OCI-LY7 (cell line): ENCODE results near the gene PARP14. TPM values are rescaled to one million over a fixed set of nuclear protein-coding genes. Genes with fewer than 3 reads are reported as not detected.
A peak's percentile ranks its signal among the peaks of the same experiment; 100 is the strongest.

Experiments used
- BruUV-seq: library from RNA; stranded (reverse); fragments of 400-500 nt; replicated peaks from 2 replicates; lab custom pipeline; 2021; lab: Mats Ljungman, UMichigan
- CTCF ChIA-PET: fragments of 300-600 bp; sonication (Branson Sonifier 250); formaldehyde crosslinking; loops from one replicate; lab custom pipeline; 2022; ENCODE audit warnings: antibody characterized with exemption; ENCODE audit not compliant: unreplicated experiment; lab: Charles Lee
- POLR2A ChIA-PET: fragments of 300-600 bp; sonication (Branson Sonifier 250); formaldehyde crosslinking; loops from one replicate; lab custom pipeline; 2022; ENCODE audit warnings: antibody characterized with exemption; lab: Charles Lee
- DNase-seq: peaks from one replicate; pipeline ENCODE4 v3.0.0-alpha.2; 2015; ENCODE audit warnings: low spot score
- H2AFZ ChIP-seq: fragments of 200-600 bp; sonication (generic), shearing (Covaris generic); 2 replicates; pipeline ENCODE4 v1.6.1; 2014; ENCODE audit warnings: mild to moderate bottlenecking, antibody characterized with exemption, low read length, moderate library complexity
- H3K27ac ChIP-seq: fragments of 200-600 bp; sonication (generic); 2 replicates; pipeline ENCODE4 v1.5.1; 2014; ENCODE audit warnings: mixed run types, low read depth, mild to moderate bottlenecking, moderate library complexity, low read length, inconsistent platforms; ENCODE audit not compliant: poor library complexity, severe bottlenecking
- H3K36me3 ChIP-seq: fragments of 200-600 bp; sonication (generic); 2 replicates; pipeline ENCODE4 v1.6.1; 2014; ENCODE audit warnings: mild to moderate bottlenecking, antibody characterized with exemption, low read length, moderate library complexity, mixed read lengths; ENCODE audit not compliant: insufficient read depth
- H3K4me1 ChIP-seq: fragments of 200-600 bp; sonication (generic); 2 replicates; pipeline ENCODE4 v1.5.1; 2014; ENCODE audit warnings: mild to moderate bottlenecking, low read length; ENCODE audit not compliant: insufficient read depth, poor library complexity, severe bottlenecking
- H3K4me2 ChIP-seq: fragments of 200-600 bp; sonication (generic); 2 replicates; pipeline ENCODE4 v1.6.1; 2014; ENCODE audit warnings: mild to moderate bottlenecking, low read length
- H3K4me3 ChIP-seq: fragments of 200-600 bp; sonication (generic); 2 replicates; pipeline ENCODE4 v1.5.1; 2014; ENCODE audit warnings: mild to moderate bottlenecking, low read depth, low read length; ENCODE audit not compliant: poor library complexity, severe bottlenecking
- H3K79me2 ChIP-seq: fragments of 200-600 bp; sonication (generic); 2 replicates; pipeline ENCODE4 v1.6.1; 2016; ENCODE audit warnings: low read depth, mild to moderate bottlenecking, low read length, moderate library complexity, mixed read lengths; ENCODE audit not compliant: insufficient read depth
- H3K9me2 ChIP-seq: fragments of 200-600 bp; sonication (generic); 2 replicates; pipeline ENCODE4 v1.6.1; 2016; ENCODE audit warnings: mild to moderate bottlenecking, low read length, mixed read lengths; ENCODE audit not compliant: insufficient read depth
- H3K9me3 ChIP-seq: fragments of 200-600 bp; sonication (generic); 2 replicates; pipeline ENCODE4 v1.6.1; 2014; ENCODE audit warnings: mild to moderate bottlenecking, mixed run types, low read length, mixed read lengths
- H4K20me1 ChIP-seq: fragments of 200-600 bp; sonication (generic); 2 replicates; pipeline ENCODE4 v1.6.1; 2014; ENCODE audit warnings: mild to moderate bottlenecking, antibody characterized with exemption, low read length, moderate library complexity, mixed read lengths; ENCODE audit not compliant: insufficient read depth
- EZH2phosphoT487 ChIP-seq: fragments of 200-600 bp; sonication (generic); IDR thresholded peaks from 2 replicates; pipeline ENCODE4 v1.6.1; 2018; ENCODE audit warnings: low read depth, borderline replicate concordance, mild to moderate bottlenecking, mixed run types, antibody characterized with exemption, low read length, moderate library complexity, mixed read lengths
- intact Hi-C: fragments of 100-400 bp; cut with micrococcal nuclease; formaldehyde crosslinking; loops from one replicate; pipeline ENCODE4 v1.10.0; 2022; ENCODE audit not compliant: unreplicated experiment
- total RNA-seq, 2 experiments: library from RNA; depleted of rRNA in 1 of 2; stranded (reverse); fragments of >200 nt in 1 of 2; shearing (Covaris generic) in 1 of 2; gene quantifications; 2 replicates each; pipeline ENCODE4 v1.2.3, GENCODE V29; 2014 to 2022
- TF ChIP-seq, protein P1 (sequence below): fragments of 200-600 bp; sonication (generic); conservative IDR thresholded peaks from 2 replicates; pipeline ENCODE4 v1.5.1; 2014; ENCODE audit warnings: mild to moderate bottlenecking, antibody characterized with exemption, low read length, moderate library complexity, mixed read lengths

PARP14 gene
- total RNA-seq, 2 experiments from 2014 or later = 5.6 to 12.4 TPM

DNA sequence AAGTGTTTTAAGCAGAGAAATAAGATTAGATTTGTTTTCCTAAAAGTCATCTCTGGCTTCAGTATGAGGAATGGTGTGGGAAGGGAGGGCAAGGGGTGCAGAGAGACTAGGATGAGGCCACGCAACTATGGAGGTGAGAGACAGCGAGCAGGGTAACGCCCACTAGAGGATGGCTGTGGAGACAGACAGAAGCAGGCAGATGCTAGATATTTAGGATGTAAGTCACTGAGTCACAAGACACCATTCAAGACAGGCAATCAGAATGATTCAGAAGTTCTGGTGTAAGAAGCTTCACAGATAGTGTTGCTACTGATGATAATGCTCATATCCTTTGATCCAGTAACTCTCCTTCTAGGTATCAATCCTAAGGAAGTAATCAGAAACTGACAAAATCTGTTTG is 93.9 kb downstream of the PARP14 start:
- no peak overlapping the region for H2AFZ ChIP-seq
- no peaks in the 10 kb centered on the region for H3K9me3 ChIP-seq
- peak overlapping the region; percentile 5 for H3K27ac ChIP-seq
- no peaks in the 10 kb centered on the region for H3K9me2 ChIP-seq
- no peaks in the 10 kb centered on the region for H4K20me1 ChIP-seq
- ChIA-PET CTCF (no interaction called here), POLR2A (interaction anchor here (0.7 to 1.4 kb wide), 3 partner anchors 10 to 409 kb away, joined by 3 to 4 read pairs (median 3); no protein-coding TSS in a partner anchor)
- peak overlapping the region; percentile 23; the same call in 1 of the 2 replicates for H3K4me2 ChIP-seq
- peaks cover 15% of the 10 kb centered on the region for H3K4me1 ChIP-seq
- no peak overlapping the region for H3K4me3 ChIP-seq
- intact Hi-C loops = no loop called here
- no peak for DNase-seq
- H3K36me3 ChIP-seq = peaks cover 12% of the 10 kb centered on the region; the same call in 1 of the 2 replicates
- TF ChIP-seq, protein P1, sequence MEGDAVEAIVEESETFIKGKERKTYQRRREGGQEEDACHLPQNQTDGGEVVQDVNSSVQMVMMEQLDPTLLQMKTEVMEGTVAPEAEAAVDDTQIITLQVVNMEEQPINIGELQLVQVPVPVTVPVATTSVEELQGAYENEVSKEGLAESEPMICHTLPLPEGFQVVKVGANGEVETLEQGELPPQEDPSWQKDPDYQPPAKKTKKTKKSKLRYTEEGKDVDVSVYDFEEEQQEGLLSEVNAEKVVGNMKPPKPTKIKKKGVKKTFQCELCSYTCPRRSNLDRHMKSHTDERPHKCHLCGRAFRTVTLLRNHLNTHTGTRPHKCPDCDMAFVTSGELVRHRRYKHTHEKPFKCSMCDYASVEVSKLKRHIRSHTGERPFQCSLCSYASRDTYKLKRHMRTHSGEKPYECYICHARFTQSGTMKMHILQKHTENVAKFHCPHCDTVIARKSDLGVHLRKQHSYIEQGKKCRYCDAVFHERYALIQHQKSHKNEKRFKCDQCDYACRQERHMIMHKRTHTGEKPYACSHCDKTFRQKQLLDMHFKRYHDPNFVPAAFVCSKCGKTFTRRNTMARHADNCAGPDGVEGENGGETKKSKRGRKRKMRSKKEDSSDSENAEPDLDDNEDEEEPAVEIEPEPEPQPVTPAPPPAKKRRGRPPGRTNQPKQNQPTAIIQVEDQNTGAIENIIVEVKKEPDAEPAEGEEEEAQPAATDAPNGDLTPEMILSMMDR = 0 out of 2 replicates have a peak, but pooled peaks have one; percentile 19
- no peak for TF ChIP-seq EZH2phosphoT487
- H3K79me2 ChIP-seq = no peaks in the 10 kb centered on the region
- no TSS peak for BruUV-seq

DNA sequence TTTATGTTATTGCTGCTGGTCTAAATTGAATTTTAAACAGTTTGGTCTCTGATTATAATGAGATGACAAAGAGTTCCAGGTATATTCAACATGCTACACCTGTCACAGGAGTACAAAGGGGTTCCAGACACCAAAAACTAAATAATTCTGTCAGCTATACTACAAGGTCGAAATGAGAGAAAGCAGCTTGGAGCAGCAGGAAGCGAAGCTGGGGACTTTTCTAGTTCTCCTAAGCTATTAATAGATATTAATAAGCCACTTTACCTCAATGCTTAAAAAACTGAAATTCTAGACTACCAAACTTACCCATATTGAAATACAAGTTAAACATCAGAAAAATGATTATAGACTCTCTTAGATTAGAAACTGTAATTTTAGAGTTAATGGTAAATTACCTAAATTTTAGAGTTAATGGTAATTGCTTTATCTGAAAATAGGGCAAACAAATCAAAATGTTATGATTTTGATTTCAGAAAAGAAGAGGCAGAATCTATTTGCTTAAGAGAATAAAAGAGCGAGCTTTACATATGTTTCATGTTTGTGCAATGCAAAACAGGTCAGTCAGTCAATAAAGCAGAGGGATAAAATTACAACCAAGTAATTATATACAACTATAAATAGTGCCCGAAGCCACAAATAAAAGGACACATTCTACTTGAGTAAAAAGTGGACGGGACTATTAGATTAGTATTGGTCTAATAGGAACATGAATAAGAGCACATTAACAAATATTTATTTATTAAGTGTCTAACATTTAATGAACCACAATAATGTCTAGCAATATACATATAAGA is 96.2 kb downstream of the PARP14 start:
- H4K20me1 ChIP-seq = no peaks in the 10 kb centered on the region
- H3K4me2 ChIP-seq = no peak overlapping the region
- intact Hi-C loops = no loop called here
- no peak overlapping the region for H3K4me3 ChIP-seq
- no peaks in the 10 kb centered on the region for H3K9me2 ChIP-seq
- no peak for TF ChIP-seq EZH2phosphoT487
- TF ChIP-seq, protein P1 = no peak
- ChIA-PET POLR2A (interaction anchor here (0.5 to 1.1 kb wide), 4 partner anchors 8 to 1278 kb away, joined by 3 read pairs; partner anchors contain the start of gene FAM162A), CTCF (no interaction called here)
- no peak overlapping the region for H2AFZ ChIP-seq
- no peaks in the 10 kb centered on the region for H3K79me2 ChIP-seq
- H3K4me1 ChIP-seq = peaks cover 15% of the 10 kb centered on the region
- DNase-seq = no peak
- H3K36me3 ChIP-seq = peaks cover 4% of the 10 kb centered on the region; the same call in 1 of the 2 replicates
- H3K27ac ChIP-seq = no peak overlapping the region
- H3K9me3 ChIP-seq = no peaks in the 10 kb centered on the region
- no TSS peak for BruUV-seq

DNA sequence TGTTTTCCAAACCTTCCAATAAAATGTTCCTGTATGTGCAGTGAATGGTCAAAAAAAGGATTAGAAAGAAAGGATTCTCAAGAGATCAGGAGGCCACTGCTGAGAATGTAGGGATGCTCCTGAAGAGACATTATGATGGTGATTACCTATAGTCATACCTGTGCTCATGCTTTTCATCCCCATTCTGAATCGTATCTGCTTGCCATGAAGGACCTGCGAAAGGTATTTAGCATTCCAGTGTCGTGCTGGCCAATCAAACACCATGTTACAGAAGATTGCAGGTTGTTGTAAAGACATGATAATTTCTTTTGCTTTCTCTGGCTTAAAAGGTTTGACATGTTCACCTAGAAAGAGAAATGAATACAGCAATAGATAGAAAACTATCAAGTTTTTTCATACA is 96.9 kb downstream of the PARP14 start:
- H3K4me3 ChIP-seq = no peak overlapping the region
- CTCF ChIA-PET = no interaction called here
- no peak for TF ChIP-seq EZH2phosphoT487
- TF ChIP-seq, protein P1 = no peak
- H2AFZ ChIP-seq = no peak overlapping the region
- no peaks in the 10 kb centered on the region for H3K9me3 ChIP-seq
- H3K27ac ChIP-seq = no peak overlapping the region
- BruUV-seq = no TSS peak
- H3K9me2 ChIP-seq = no peaks in the 10 kb centered on the region
- H4K20me1 ChIP-seq = no peaks in the 10 kb centered on the region
- H3K4me1 ChIP-seq = peaks cover 15% of the 10 kb centered on the region
- no peaks in the 10 kb centered on the region for H3K79me2 ChIP-seq
- POLR2A ChIA-PET = no interaction called here
- H3K4me2 ChIP-seq = no peak overlapping the region
- no peak for DNase-seq
- intact Hi-C loops = no loop called here
- H3K36me3 ChIP-seq = peaks cover 4% of the 10 kb centered on the region; the same call in 1 of the 2 replicates
